ENCODE measurements around the gene ASB9. TPM values are rescaled to one million over a fixed set of nuclear protein-coding genes. Genes with fewer than 3 reads are reported as not detected.

ASB9 gene
- total and polyA plus RNA-seq, 2 of the 8 experiments (the other 6 are each of a cell fraction or from before 2014, with no cell fraction given), result 0.54 to 1.2 TPM

DNA sequence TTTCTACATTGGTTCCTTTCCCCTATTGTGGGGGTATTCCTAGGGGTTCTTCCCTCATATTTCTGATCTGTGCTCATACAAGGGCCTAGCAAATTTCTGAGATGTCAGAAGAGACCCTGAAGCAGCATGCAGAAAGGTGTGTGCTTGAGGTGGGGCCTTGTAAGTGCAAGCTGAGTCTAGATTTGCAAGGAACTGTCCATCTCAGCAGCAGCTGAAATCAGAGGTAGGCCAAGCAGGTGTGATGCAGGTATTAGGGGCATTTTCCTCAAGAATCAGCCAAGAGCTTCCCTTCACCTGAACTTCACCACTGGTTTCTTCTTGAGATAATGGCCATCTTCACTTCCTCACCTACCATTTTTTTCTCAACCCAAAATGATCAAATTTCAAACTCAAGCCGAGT, 45.1 kb downstream of the ASB9 start (continued):
- TF ChIP-seq, protein P1, sequence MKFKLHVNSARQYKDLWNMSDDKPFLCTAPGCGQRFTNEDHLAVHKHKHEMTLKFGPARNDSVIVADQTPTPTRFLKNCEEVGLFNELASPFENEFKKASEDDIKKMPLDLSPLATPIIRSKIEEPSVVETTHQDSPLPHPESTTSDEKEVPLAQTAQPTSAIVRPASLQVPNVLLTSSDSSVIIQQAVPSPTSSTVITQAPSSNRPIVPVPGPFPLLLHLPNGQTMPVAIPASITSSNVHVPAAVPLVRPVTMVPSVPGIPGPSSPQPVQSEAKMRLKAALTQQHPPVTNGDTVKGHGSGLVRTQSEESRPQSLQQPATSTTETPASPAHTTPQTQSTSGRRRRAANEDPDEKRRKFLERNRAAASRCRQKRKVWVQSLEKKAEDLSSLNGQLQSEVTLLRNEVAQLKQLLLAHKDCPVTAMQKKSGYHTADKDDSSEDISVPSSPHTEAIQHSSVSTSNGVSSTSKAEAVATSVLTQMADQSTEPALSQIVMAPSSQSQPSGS (IDR thresholded peaks at IDR 0.05; ENCODE audit: low read length), result no peak
- TF ChIP-seq POU5F1 (IDR thresholded peaks at IDR 0.05; ENCODE audit: low read depth, low read length), result no peak
- no peak for TF ChIP-seq EZH2 (IDR thresholded peaks at IDR 0.05; ENCODE audit: low read depth, low read length, severe bottlenecking)
